NCI-H1105 treated with DMSO at 0.1 percent for 48 hours (cell line): ENCODE results near the gene DGKB.
A peak's percentile ranks its signal among the peaks of the same experiment; 100 is the strongest.

Source experiments
- DNase-seq: peaks from one replicate; lab custom pipeline; 2025; lab: John Stamatoyannopoulos, UW

DGKB gene

GRCh38 chr7:14760730-14761478 lies 141.6 kb downstream of the DGKB start:
- DNase-seq = no peak

- DNase-seq = no peak
Measured at GRCh38 chr7:14759785-14760184, 142.8 kb downstream of the DGKB start.

- peak; percentile 60 for DNase-seq
Measured at GRCh38 chr7:14754631-14755030, 147.9 kb downstream of the DGKB start.

GRCh38 chr7:14752301-14752700 lies 150.2 kb downstream of the DGKB start:
- no peak for DNase-seq

- no peak for DNase-seq
Measured at GRCh38 chr7:14751461-14751860, 151.1 kb downstream of the DGKB start.

- no peak for DNase-seq
Measured at GRCh38 chr7:14748461-14748860, 154.1 kb downstream of the DGKB start.

GRCh38 chr7:14747701-14748100 lies 154.8 kb downstream of the DGKB start:
- DNase-seq = peak; percentile 59

GRCh38 chr7:14745076-14745475 lies 157.5 kb downstream of the DGKB start:
- no peak for DNase-seq

- DNase-seq = no peak
Measured at GRCh38 chr7:14740606-14741005, 161.9 kb downstream of the DGKB start.

- DNase-seq = no peak
Measured at GRCh38 chr7:14739841-14740185, 162.7 kb downstream of the DGKB start.

- no peak for DNase-seq
Measured at GRCh38 chr7:14739168-14739840, 163.2 kb downstream of the DGKB start.

GRCh38 chr7:14738086-14738485 lies 164.5 kb downstream of the DGKB start:
- no peak for DNase-seq

- DNase-seq = no peak
Measured at GRCh38 chr7:14734839-14735321, 167.7 kb downstream of the DGKB start.

GRCh38 chr7:14720785-14721184 lies 181.8 kb downstream of the DGKB start:
- no peak for DNase-seq

- peak; percentile 74 for DNase-seq
Measured at GRCh38 chr7:14717816-14718215, 184.7 kb downstream of the DGKB start.

- DNase-seq = no peak
Measured at GRCh38 chr7:14717169-14717568, 185.4 kb downstream of the DGKB start.

GRCh38 chr7:14714161-14714728 lies 188.3 kb downstream of the DGKB start:
- DNase-seq = no peak

- DNase-seq = no peak
Measured at GRCh38 chr7:14698239-14698638, 204.3 kb downstream of the DGKB start.

- no peak for DNase-seq
Measured at GRCh38 chr7:14697684-14698083, 204.9 kb downstream of the DGKB start.

- peak; percentile 42 for DNase-seq
Measured at GRCh38 chr7:14691597-14692203, 210.9 kb downstream of the DGKB start.

GRCh38 chr7:14691034-14691433 lies 211.5 kb downstream of the DGKB start:
- no peak for DNase-seq

- DNase-seq = no peak
Measured at GRCh38 chr7:14690486-14690885, 212.1 kb downstream of the DGKB start.

- DNase-seq = no peak
Measured at GRCh38 chr7:14690075-14690474, 212.5 kb downstream of the DGKB start.
